Motor neuron (in vitro differentiated cells): Measurements from ENCODE around the gene MAGEA2B. TPM values are rescaled to one million over a fixed set of nuclear protein-coding genes. Genes with fewer than 3 reads are reported as not detected.
"Not testable (repeated sequence)": the region's sequence is repeated elsewhere in the genome, so short reads cannot be mapped to it uniquely, and the experiment has no call there.

Experiments used
- ATAC-seq, 8 experiments: fragments of 200-7000 bp; cut with Tn5 transposase; replicated peaks in 6 of 8; 2 replicates each; pipeline ENCODE4 v1.8.0; 2021; ENCODE audit warnings: mild to moderate bottlenecking in 8 of 8, moderate library complexity in 8 of 8
- H3K27ac ChIP-seq, 2 donors: fragments of 250-450 bp; sonication (Bioruptor Pico); 2 replicates each; pipeline ENCODE4 v1.9.0; 2021; ENCODE audit warnings: antibody characterized with exemption in 2 of 2, mild to moderate bottlenecking in 2 of 2, moderate library complexity in 1 of 2
- H3K4me1 ChIP-seq, 2 donors: fragments of 250-450 bp; sonication (Bioruptor Pico); replicated peaks in 1 of 2; 2 replicates each; pipeline ENCODE4 v1.6.1; 2021; ENCODE audit warnings: antibody characterized with exemption in 2 of 2, mild to moderate bottlenecking in 2 of 2, moderate library complexity in 1 of 2
- H3K4me3 ChIP-seq, 5 donors: fragments of 250-450 bp; sonication (Bioruptor Pico); 2 replicates each; pipeline ENCODE4 v1.9.0; 2021; ENCODE audit warnings: antibody characterized with exemption in 5 of 5, mild to moderate bottlenecking in 5 of 5, moderate library complexity in 4 of 5
- WGBS, 10 experiments: fragments of 450-650 bp; shearing (Covaris generic); methylation state at CpG; one replicate each; pipeline ENCODE4 v1.0.0; 2022; 5-methylcytosine and 5-hydroxymethylcytosine counted together
- in situ Hi-C, 9 experiments: fragments of 400-800 bp; cut with MboI; loops; one replicate each; pipeline ENCODE4 v1.15.0; 2021; ENCODE audit warnings: low sequenced_read_pairs in 9 of 9, low pct_unique_long_range_greater_than_20kb in 2 of 9; ENCODE audit not compliant: unreplicated experiment in 9 of 9
- total RNA-seq, 8 experiments: library from RNA; unstranded; fragments of 300-600 nt; gene quantifications; 2 replicates each; pipeline versions ENCODE4 v1.2.3 to v1.2.4, GENCODE V29; 2022

MAGEA2B gene, protein sequence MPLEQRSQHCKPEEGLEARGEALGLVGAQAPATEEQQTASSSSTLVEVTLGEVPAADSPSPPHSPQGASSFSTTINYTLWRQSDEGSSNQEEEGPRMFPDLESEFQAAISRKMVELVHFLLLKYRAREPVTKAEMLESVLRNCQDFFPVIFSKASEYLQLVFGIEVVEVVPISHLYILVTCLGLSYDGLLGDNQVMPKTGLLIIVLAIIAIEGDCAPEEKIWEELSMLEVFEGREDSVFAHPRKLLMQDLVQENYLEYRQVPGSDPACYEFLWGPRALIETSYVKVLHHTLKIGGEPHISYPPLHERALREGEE
- total RNA-seq: 1 to 10 TPM in 3 of 8 experiments, under 1 TPM in 1, not detected in 4; 0.38 to 3.6 (median 1.6) TPM

- H3K27ac ChIP-seq, H3K4me3 ChIP-seq, H3K4me1 ChIP-seq, in situ Hi-C loops: not testable (repeated sequence)
- no CpG with 5 or more reads among the region's 35 CpGs for WGBS, 10 experiments
- ATAC-seq: peak in 1 of 8 experiments; percentile 69
These were observed at the start of gene MAGEA2B for GRCh38 chrX:152713815-152714787. TSS of gene MAGEA2B (plus strand) at chrX:152714628. CDS start at chrX:152717107, 2,479 bp downstream.

DNA sequence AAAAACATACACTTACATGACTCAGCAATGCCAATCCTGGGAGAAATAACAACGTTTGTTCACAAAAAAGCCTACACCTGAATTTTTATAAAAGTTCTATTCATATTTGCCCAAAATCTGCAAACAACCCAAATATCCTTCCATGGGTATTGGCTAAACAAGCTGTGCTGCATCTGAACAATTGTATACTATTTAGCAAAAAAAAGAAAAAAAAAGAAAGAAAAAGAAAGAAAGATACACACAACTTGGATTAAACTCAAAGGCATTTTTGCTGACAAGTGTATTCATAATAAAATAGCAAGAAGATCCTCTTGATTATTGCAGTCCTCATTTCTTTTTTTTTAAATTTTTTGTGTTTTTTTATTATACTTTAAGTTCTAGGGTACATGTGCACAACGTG is 40.3 kb upstream of the MAGEA2B start:
- Histone ChIP-seq H3K27ac (no peak overlapping the region), H3K4me1 (no peaks in the 10 kb centered on the region), H3K4me3 (no peak overlapping the region)
- in situ Hi-C loops: loop anchor here in 1 of 9 experiments (25.0 kb wide), 1 partner anchor 138 kb away; no protein-coding TSS in a partner anchor
- no peak for ATAC-seq
- WGBS, 10 experiments: 0 to 100% (median 56%) methylated on average over 1 to 2 of the region's 2 CpGs; no CpG with 5 or more reads in 4 of the 10 experiments

- WGBS, 10 experiments: 0 to 20% methylated on average over 1 of the region's 3 CpGs; no CpG with 5 or more reads in 8 of the 10 experiments
- in situ Hi-C loops: loop anchor here in 1 of 9 experiments (25.0 kb wide), 1 partner anchor 138 kb away; no protein-coding TSS in a partner anchor
- H3K4me1 ChIP-seq, ATAC-seq, H3K4me3 ChIP-seq, H3K27ac ChIP-seq: not testable (repeated sequence)
These were observed 39.8 kb upstream of the MAGEA2B start for GRCh38 chrX:152674652-152675051.

DNA sequence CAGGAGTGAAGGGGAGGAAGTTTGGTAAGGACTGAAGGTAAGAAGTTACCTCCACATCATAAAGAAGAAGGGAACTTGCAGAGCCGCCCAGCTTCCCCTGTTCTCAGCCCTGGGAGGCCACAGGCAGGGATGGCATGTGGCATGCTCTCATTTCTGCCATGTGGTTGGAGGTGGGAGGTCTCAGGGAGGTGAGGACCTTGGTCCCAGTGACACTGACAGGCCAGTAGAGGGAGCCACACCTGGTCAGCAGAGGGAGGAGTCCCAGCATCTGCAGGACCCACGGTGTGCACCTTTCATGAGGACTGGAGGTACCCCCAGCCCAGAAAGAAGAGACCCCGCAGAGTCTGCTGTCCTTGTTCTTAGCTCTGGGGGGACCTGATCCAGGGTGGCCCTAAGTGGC is 33.4 kb upstream of the MAGEA2B start:
- H3K27ac ChIP-seq, H3K4me1 ChIP-seq, in situ Hi-C loops, H3K4me3 ChIP-seq: not testable (repeated sequence)
- ATAC-seq: peak in 3 of 8 experiments; percentile 56 to 85 (median 65)
- no CpG with 5 or more reads among the region's 3 CpGs for WGBS, 10 experiments

DNA sequence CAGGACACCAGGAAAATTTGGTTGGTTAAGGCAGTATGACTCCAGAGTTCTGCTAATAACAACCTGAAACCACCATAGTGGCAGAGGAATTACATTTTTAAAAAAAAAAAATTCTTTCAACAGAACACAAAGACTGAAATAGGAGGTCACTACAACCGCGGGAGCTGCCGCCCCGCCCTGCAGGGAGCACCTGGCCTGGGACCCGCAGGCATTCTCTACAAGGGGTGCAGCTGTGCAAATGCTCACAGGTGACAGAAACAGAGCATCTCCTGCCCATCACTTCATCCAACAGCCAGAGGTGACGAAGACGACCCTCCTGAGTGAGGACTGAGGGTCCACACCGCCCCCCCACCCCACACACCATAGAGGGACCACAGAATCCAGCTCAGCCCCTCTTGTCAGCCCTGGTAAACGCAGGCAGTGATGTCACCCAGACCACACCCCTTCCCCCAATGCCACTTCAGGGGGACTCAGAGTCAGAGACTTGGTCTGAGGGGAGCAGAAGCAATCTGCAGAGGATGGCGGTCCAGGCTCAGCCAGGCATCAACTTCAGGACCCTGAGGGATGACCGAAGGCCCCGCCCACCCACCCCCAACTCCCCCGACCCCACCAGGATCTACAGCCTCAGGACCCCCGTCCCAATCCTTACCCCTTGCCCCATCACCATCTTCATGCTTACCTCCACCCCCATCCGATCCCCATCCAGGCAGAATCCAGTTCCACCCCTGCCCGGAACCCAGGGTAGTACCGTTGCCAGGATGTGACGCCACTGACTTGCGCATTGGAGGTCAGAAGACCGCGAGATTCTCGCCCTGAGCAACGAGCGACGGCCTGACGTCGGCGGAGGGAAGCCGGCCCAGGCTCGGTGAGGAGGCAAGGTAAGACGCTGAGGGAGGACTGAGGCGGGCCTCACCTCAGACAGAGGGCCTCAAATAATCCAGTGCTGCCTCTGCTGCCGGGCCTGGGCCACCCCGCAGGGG is 16.2 kb upstream of the MAGEA2B start, which contains the start of gene MAGEA3:
Gene MAGEA3, plus strand, starts transcription at position 843 of the 980 bp plus-strand sequence. CDS start 2,039 bp downstream, outside the sequence.
- H3K4me3 ChIP-seq, ATAC-seq, in situ Hi-C loops, H3K27ac ChIP-seq, H3K4me1 ChIP-seq: not testable (repeated sequence)
- WGBS, 10 experiments: no CpG with 5 or more reads among the region's 34 CpGs

- H3K4me1 ChIP-seq, in situ Hi-C loops, ATAC-seq, H3K27ac ChIP-seq, H3K4me3 ChIP-seq: not testable (repeated sequence)
- WGBS, 10 experiments: no CpG with 5 or more reads among the region's 5 CpGs
These were observed 14.0 kb upstream of the MAGEA2B start for GRCh38 chrX:152700390-152700789.

DNA sequence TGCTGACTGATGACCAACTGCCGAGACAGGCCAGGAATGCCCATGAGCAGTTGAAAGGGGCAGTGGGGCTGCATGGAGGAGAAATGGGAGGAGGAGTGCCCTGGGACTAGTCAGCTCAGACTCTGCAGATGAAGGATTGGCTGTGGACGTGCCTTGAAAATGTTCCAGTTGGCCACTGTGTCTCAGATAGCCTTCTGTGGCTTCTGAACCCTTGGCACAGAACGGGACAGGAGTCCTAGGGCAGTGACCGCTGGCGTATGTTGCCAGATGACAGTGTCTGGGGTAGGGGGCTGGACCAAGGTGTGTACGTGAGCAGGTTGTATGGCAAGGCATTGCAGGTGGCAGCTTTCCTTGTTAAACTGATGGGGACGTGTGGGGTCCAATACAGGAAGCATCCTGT is 7.9 kb upstream of the MAGEA2B start:
- ATAC-seq, in situ Hi-C loops, H3K4me3 ChIP-seq, H3K27ac ChIP-seq, H3K4me1 ChIP-seq: not testable (repeated sequence)
- no CpG with 5 or more reads among the region's 7 CpGs for WGBS, 10 experiments

DNA sequence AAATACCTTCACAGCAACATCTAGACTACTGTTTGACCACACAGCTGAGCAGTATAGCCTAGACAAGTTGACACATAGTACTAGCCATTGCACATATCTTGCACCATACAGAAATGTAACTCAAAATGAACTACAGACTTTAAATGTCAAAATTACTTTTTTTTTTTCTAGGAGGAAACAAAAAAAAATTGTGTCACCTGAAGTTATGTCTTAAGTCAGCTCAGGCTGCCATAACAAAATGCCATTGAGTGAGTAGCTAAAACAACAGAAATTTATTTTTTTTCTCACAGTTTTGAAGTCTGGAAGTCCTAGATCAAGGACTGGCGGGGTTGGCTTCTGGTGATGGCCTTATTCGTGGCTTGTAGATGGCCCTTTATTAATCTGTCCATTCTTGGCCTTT is 5.3 kb upstream of the MAGEA2B start, which contains the start of gene CSAG2:
Gene CSAG2, minus strand, starts transcription at position 101 of the 400 bp plus-strand sequence. CDS start 161 bp downstream, outside the sequence.
- H3K4me3 ChIP-seq, in situ Hi-C loops, H3K27ac ChIP-seq, H3K4me1 ChIP-seq, ATAC-seq: not testable (repeated sequence)
- no CpG with 5 or more reads among the region's 2 CpGs for WGBS, 10 experiments

DNA sequence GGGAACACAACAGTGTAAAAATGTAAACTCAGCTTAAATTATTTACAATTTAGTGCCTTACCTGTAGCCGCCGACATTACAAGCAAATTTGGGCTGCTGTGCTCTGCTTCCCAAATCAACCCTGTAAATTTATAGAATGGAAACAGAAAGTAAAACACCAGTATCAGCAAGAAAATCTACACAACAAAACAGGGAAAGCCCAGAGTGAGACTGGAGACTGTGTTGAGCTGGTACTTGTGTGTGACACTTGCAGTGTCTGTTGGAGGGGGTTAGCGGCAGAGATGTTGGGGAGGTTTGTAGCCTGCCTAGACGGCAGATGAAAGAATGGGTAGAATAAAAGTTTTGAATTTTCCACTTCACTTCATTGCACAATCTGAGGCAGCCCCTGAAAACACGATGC is 1.2 kb upstream of the MAGEA2B start:
- no CpG with 5 or more reads among the region's 5 CpGs for WGBS, 10 experiments
- in situ Hi-C loops, H3K27ac ChIP-seq, H3K4me3 ChIP-seq, H3K4me1 ChIP-seq, ATAC-seq: not testable (repeated sequence)

DNA sequence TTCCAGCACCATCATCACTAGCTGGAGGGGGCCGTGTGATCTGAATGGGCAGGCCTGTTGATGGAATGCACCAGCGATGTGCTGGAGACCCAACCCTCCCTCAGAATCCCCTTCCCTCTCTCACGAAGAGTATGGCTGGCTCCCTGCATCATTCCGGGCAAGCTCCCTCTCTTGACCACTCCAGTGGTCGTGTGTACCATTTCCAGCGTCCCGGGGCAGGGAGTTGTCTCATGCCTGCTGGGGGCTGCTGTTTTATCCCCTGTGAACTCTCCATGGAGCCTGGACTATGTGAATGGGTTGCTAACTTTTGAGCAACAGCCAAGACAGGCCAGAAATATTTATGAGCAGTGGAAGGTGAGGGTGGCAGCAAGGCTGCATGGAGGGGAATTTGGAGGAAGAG is 11.0 kb downstream of the MAGEA2B start:
- in situ Hi-C loops: no loop called here
- WGBS, 10 experiments: 5 to 40% methylated on average over 1 to 4 of the region's 7 CpGs; no CpG with 5 or more reads in 8 of the 10 experiments
- Histone ChIP-seq H3K27ac (no peak overlapping the region), H3K4me3 (no peak overlapping the region), H3K4me1 (no peaks in the 10 kb centered on the region)
- no peak for ATAC-seq

DNA sequence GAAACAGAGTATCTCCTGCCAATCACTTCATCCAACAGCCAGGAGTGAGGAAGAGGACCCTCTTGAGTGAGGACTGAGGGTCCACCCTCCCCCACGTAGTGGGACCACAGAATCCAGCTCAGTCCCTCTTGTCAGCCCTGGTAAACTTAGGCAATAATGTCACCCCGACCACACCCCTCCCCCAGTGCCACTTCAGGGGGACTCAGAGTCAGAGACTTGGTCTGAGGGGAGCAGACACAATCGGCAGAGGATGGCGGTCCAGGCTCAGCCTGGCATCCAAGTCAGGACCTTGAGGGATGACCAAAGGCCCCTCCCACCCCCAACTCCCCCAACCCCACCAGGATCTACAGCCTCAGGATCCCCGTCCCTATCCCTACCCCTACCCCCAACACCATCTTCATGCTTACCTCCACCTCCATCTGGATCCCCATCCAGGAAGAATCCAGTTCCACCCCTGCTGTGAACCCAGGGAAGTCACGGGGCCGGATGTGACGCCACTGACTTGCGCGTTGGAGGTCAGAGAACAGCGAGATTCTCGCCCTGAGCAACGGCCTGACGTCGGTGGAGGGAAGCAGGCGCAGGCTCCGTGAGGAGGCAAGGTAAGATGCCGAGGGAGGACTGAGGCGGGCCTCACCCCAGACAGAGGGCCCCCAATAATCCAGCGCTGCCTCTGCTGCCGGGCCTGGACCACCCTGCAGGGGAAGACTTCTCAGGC is 19.0 kb downstream of the MAGEA2B start, which contains the start of the genes CSAG1 and MAGEA12:
Gene CSAG1, minus strand, starts transcription at position 461 of the 715 bp plus-strand sequence. CDS start 1,261 bp downstream, outside the sequence.
Gene MAGEA12, plus strand, starts transcription at position 497 of the 715 bp plus-strand sequence. CDS start 2,405 bp downstream, outside the sequence.
- Histone ChIP-seq H3K4me3 (no peak within 1 kb of the TSS), H3K27ac (no peak within 1 kb of the TSS), H3K4me1 (no peaks in the 10 kb centered on the region)
- WGBS, 10 experiments: no CpG with 5 or more reads among the region's 21 CpGs
- ATAC-seq: no peak
- in situ Hi-C loops: no loop called here
